ENCODE results near the gene CAMKK1. TPM values are rescaled to one million over a fixed set of nuclear protein-coding genes. Genes with fewer than 3 reads are reported as not detected.
A peak's percentile ranks its signal among the peaks of the same experiment; 100 is the strongest.

The CAMKK1 gene
- total and polyA plus RNA-seq, 12 donors: 1.8 to 5.7 (median 3.6) TPM

GRCh38 chr17:3892095-3892998, 506 bp downstream of the CAMKK1 start:
- peak in 1 of 9 donors; percentile 11 for TF ChIP-seq CTCF (IDR thresholded peaks at IDR 0.05)
- H3K4me1 ChIP-seq: peaks cover 27 to 88% (median 76%) of the 10 kb centered on the region in 9 donors
- DNase-seq (peak; percentile 71 to 80), ATAC-seq (peak; percentile 14 to 51 (median 28))
- peak overlapping the region; percentile 69 to 94 (median 78) for H3K4me3 ChIP-seq
- no peaks in the 10 kb centered on the region for H3K36me3 ChIP-seq
- H3K27me3 ChIP-seq: no peaks in the 10 kb centered on the region
- 1% methylated on average over 75 to 96 of the region's 96 CpGs for WGBS, 2 donors
- H3K27ac ChIP-seq: peak overlapping the region in 9 of 10 donors; percentile 55 to 89 (median 76)
- no peaks in the 10 kb centered on the region for H3K9me3 ChIP-seq
- intact Hi-C loops (cut with DNase I): no loop called here

- TF ChIP-seq CTCF (IDR thresholded peaks at IDR 0.05): no peak
- H3K36me3 ChIP-seq: no peaks in the 10 kb centered on the region
- H3K4me1 ChIP-seq: peaks cover 27 to 93% (median 81%) of the 10 kb centered on the region in 9 donors
- no peaks in the 10 kb centered on the region for H3K9me3 ChIP-seq
- intact Hi-C loops (cut with DNase I): no loop called here
- no peaks in the 10 kb centered on the region for H3K27me3 ChIP-seq
- DNase-seq (no peak), ATAC-seq (no peak)
- 51 to 58% methylated on average over 10 to 12 of the region's 12 CpGs for WGBS, 2 donors
- H3K27ac ChIP-seq: peak overlapping the region in 4 of 10 donors; percentile 10 to 89 (median 51)
- peak overlapping the region in 9 of 10 donors; percentile 69 to 94 (median 78) for H3K4me3 ChIP-seq
Measured at GRCh38 chr17:3891626-3892094, 1.2 kb downstream of the CAMKK1 start.

GRCh38 chr17:3890878-3891219, 2.0 kb downstream of the CAMKK1 start:
- Histone ChIP-seq H3K27ac (peak overlapping the region in 4 of 10 donors; percentile 48 to 88 (median 61)), H3K36me3 (no peaks in the 10 kb centered on the region), H3K4me3 (no peak overlapping the region), H3K27me3 (no peaks in the 10 kb centered on the region), H3K4me1 (peaks cover 27 to 95% (median 85%) of the 10 kb centered on the region in 9 donors), H3K9me3 (no peaks in the 10 kb centered on the region)
- TF ChIP-seq CTCF (IDR thresholded peaks at IDR 0.05): no peak
- ATAC-seq (no peak), DNase-seq (no peak)
- intact Hi-C loops (cut with DNase I): no loop called here
- 77 to 89% methylated on average over 4 of the region's 4 CpGs for WGBS, 2 donors

GRCh38 chr17:3890082-3890877, 2.6 kb downstream of the CAMKK1 start:
- ATAC-seq (peak in 4 of 8 donors; percentile 7 to 29 (median 16)), DNase-seq (peak; percentile 62 to 72)
- intact Hi-C loops (cut with DNase I): no loop called here
- no peak for TF ChIP-seq CTCF (IDR thresholded peaks at IDR 0.05)
- no peaks in the 10 kb centered on the region for H3K9me3 ChIP-seq
- peaks cover 0 to 2% (median 0%) of the 10 kb centered on the region in 9 donors for H3K36me3 ChIP-seq
- 65 to 78% methylated on average over 22 of the region's 22 CpGs for WGBS, 2 donors
- H3K4me3 ChIP-seq: no peak overlapping the region
- H3K27me3 ChIP-seq: no peaks in the 10 kb centered on the region
- H3K4me1 ChIP-seq: peaks cover 27 to 93% (median 82%) of the 10 kb centered on the region in 9 donors
- H3K27ac ChIP-seq: peak overlapping the region in 7 of 10 donors; percentile 30 to 88 (median 62)
